Trophoblast cell (in vitro differentiated cells and primary cell): ENCODE results near the gene DNAJC22.

Experiments used
- DNase-seq, 2 donors: peaks; one replicate each; pipeline ENCODE4 v3.0.0-alpha.2; 2016
- H2AFZ ChIP-seq: 2 replicates; pipeline ENCODE4 v1.6.1; 2013; ENCODE audit warnings: low read length, moderate library complexity, mild to moderate bottlenecking; ENCODE audit not compliant: insufficient read depth, poor library complexity
- H2AK5ac ChIP-seq: 2 replicates; pipeline ENCODE4 v1.6.1; 2013; ENCODE audit warnings: mild to moderate bottlenecking, low read length
- H2BK120ac ChIP-seq: 2 replicates; pipeline ENCODE4 v1.6.1; 2013; ENCODE audit warnings: low read length, mild to moderate bottlenecking, moderate library complexity; ENCODE audit not compliant: insufficient read depth, poor library complexity
- H2BK12ac ChIP-seq: 2 replicates; pipeline ENCODE4 v1.6.1; 2013; ENCODE audit warnings: mild to moderate bottlenecking, low read length, moderate library complexity
- H2BK5ac ChIP-seq: 2 replicates; pipeline ENCODE4 v1.6.1; 2013; ENCODE audit warnings: low read length, low read depth, moderate library complexity, mild to moderate bottlenecking; ENCODE audit not compliant: poor library complexity
- H3K14ac ChIP-seq: 2 replicates; pipeline ENCODE4 v1.6.1; 2013; ENCODE audit warnings: mild to moderate bottlenecking, low read length
- H3K18ac ChIP-seq: 2 replicates; pipeline ENCODE4 v1.6.1; 2013; ENCODE audit warnings: mild to moderate bottlenecking, low read length
- H3K23ac ChIP-seq: 2 replicates; pipeline ENCODE4 v1.6.1; 2013; ENCODE audit warnings: low read length
- H3K27ac ChIP-seq: 2 replicates; pipeline ENCODE4 v1.5.1; 2013; ENCODE audit warnings: low read depth, mild to moderate bottlenecking, inconsistent platforms, low read length, moderate library complexity
- H3K27me3 ChIP-seq: 2 replicates; pipeline ENCODE4 v1.6.1; 2013; ENCODE audit warnings: inconsistent platforms, mild to moderate bottlenecking, low read length, moderate library complexity; ENCODE audit not compliant: insufficient read depth
- H3K36me3 ChIP-seq, 2 experiments: 1 replicate in 1 of 2; 2 replicates in 1 of 2; pipeline ENCODE4 v1.6.1; 2013; ENCODE audit warnings: low read length in 2 of 2, mild to moderate bottlenecking in 2 of 2, moderate library complexity in 1 of 2; ENCODE audit not compliant: insufficient read depth in 2 of 2, control insufficient read depth in 1 of 2
- H3K4ac ChIP-seq: 2 replicates; pipeline ENCODE4 v1.6.1; 2013; ENCODE audit warnings: low read depth, mild to moderate bottlenecking, low read length, moderate library complexity
- H3K4me1 ChIP-seq, 2 experiments: 1 replicate in 1 of 2; 2 replicates in 1 of 2; pipeline ENCODE4 v1.6.1; 2013; ENCODE audit warnings: low read length in 2 of 2, mild to moderate bottlenecking in 2 of 2, moderate library complexity in 1 of 2; ENCODE audit not compliant: insufficient read depth in 2 of 2, control insufficient read depth in 1 of 2
- H3K4me2 ChIP-seq: 2 replicates; pipeline ENCODE4 v1.6.1; 2013; ENCODE audit warnings: inconsistent platforms, mild to moderate bottlenecking, low read length, moderate library complexity
- H3K4me3 ChIP-seq: 2 replicates; pipeline ENCODE4 v1.5.1; 2013; ENCODE audit warnings: mild to moderate bottlenecking, low read depth, low read length, inconsistent platforms
- H3K79me1 ChIP-seq: one replicate; pipeline ENCODE4 v1.6.1; 2013; ENCODE audit warnings: low read length
- H3K79me2 ChIP-seq: 2 replicates; pipeline ENCODE4 v1.6.1; 2013; ENCODE audit warnings: low read length, mild to moderate bottlenecking; ENCODE audit not compliant: control insufficient read depth, insufficient read depth, poor library complexity
- H3K9ac ChIP-seq: 2 replicates; pipeline ENCODE4 v1.6.1; 2013; ENCODE audit warnings: mild to moderate bottlenecking, low read length
- H3K9me3 ChIP-seq: 2 replicates; pipeline ENCODE4 v1.6.1; 2013; ENCODE audit warnings: low read depth, mild to moderate bottlenecking, control low read depth, inconsistent platforms, low read length; ENCODE audit not compliant: insufficient read depth
- H4K12ac ChIP-seq: 2 replicates; pipeline ENCODE4 v1.6.1; 2013; ENCODE audit warnings: low read depth, mild to moderate bottlenecking, low read length, moderate library complexity
- H4K8ac ChIP-seq: 2 replicates; pipeline ENCODE4 v1.6.1; 2013; ENCODE audit warnings: low read depth, mild to moderate bottlenecking, low read length, moderate library complexity
- H4K91ac ChIP-seq: one replicate; pipeline ENCODE4 v1.6.1; 2013; ENCODE audit warnings: low read depth, mild to moderate bottlenecking, low read length, moderate library complexity
- WGBS: extraction: QIAGEN DNeasy Blood & Tissue Kit; methylation state at CpG from one replicate; pipeline ENCODE4 v1.1.7; 2013; ENCODE audit warnings: missing lambda C conversion rate; ENCODE audit not compliant: insufficient read length, insufficient coverage; ENCODE audit errors: extremely low coverage; 5-methylcytosine and 5-hydroxymethylcytosine counted together

DNAJC22 gene

DNA sequence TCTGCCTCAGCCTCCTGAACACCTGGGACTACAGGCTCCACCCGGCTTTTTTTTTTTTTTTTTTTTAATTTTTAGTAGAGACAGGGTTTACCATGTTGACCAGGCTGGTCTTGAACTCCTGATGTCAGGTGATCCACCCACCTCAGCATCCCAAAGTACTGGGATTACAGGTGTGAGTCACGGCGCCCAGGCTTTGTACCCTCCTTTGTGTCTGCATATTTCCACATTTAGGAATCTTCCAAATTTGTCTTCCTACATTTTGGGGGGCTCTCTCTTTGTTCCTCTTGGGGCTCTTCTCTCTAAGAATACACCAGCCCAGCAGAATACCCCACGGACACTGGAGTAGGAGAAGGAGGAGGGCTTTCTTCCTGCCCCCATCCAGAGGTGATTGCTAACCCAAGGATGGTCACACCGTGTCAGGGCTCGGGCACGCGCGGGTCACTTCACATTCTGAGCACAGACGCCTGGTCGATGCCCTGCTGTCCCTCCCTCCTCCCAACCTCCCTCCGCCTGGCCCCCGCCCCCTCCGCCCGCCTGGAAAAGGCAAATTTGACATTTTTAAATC lies 2.1 kb upstream of the DNAJC22 start:
- no peaks in the 10 kb centered on the region for H3K79me1 ChIP-seq

GRCh38 chr12:49345051-49345824 lies 1.4 kb upstream of the DNAJC22 start:
- no peak overlapping the region for H3K23ac ChIP-seq
- H4K91ac ChIP-seq: no peak overlapping the region
- H3K9ac ChIP-seq: no peak overlapping the region
- no peak overlapping the region for H2BK5ac ChIP-seq
- no peak overlapping the region for H4K12ac ChIP-seq
- peak overlapping the region; percentile 53 for H3K4me2 ChIP-seq
- H4K8ac ChIP-seq: no peak overlapping the region
- no peak overlapping the region for H2AK5ac ChIP-seq
- H2AFZ ChIP-seq: no peak overlapping the region
- H3K4me3 ChIP-seq: no peak overlapping the region
- H3K4me1 ChIP-seq: peaks cover 21 to 27% of the 10 kb centered on the region in 2 experiments
- no peak overlapping the region for H3K27ac ChIP-seq
- H3K18ac ChIP-seq: no peak overlapping the region
- H3K79me1 ChIP-seq: no peaks in the 10 kb centered on the region
- no peaks in the 10 kb centered on the region for H3K36me3 ChIP-seq
- peaks cover 66% of the 10 kb centered on the region for H3K27me3 ChIP-seq
- H3K14ac ChIP-seq: no peak overlapping the region
- no CpG with 5 or more reads among the region's 70 CpGs for WGBS
- no peak overlapping the region for H2BK12ac ChIP-seq
- H3K79me2 ChIP-seq: no peaks in the 10 kb centered on the region
- DNase-seq: no peak
- H3K4ac ChIP-seq: no peak overlapping the region
- no peak overlapping the region for H2BK120ac ChIP-seq
- peaks cover 8% of the 10 kb centered on the region for H3K9me3 ChIP-seq

More for the DNA sequence above, 2.1 kb upstream of the DNAJC22 start:
- no peak overlapping the region for H2BK12ac ChIP-seq
- H3K4me3 ChIP-seq: no peak overlapping the region
- H3K79me2 ChIP-seq: no peaks in the 10 kb centered on the region
- no peak overlapping the region for H4K91ac ChIP-seq
- no peak overlapping the region for H3K9ac ChIP-seq
- H3K27me3 ChIP-seq: peaks cover 72% of the 10 kb centered on the region
- DNase-seq: no peak
- peaks cover 8% of the 10 kb centered on the region for H3K9me3 ChIP-seq
- no CpG with 5 or more reads among the region's 15 CpGs for WGBS
- no peak overlapping the region for H3K27ac ChIP-seq
- H3K18ac ChIP-seq: no peak overlapping the region
- no peak overlapping the region for H2AFZ ChIP-seq
- no peaks in the 10 kb centered on the region for H3K36me3 ChIP-seq
- peaks cover 21 to 27% of the 10 kb centered on the region in 2 experiments for H3K4me1 ChIP-seq
- H3K4me2 ChIP-seq: peak overlapping the region; percentile 53
- no peak overlapping the region for H4K8ac ChIP-seq
- no peak overlapping the region for H2BK5ac ChIP-seq
- H3K23ac ChIP-seq: no peak overlapping the region
- no peak overlapping the region for H3K4ac ChIP-seq
- H2BK120ac ChIP-seq: no peak overlapping the region
- no peak overlapping the region for H2AK5ac ChIP-seq
- no peak overlapping the region for H3K14ac ChIP-seq
- H4K12ac ChIP-seq: no peak overlapping the region

GRCh38 chr12:49345825-49346658 lies 646 bp upstream of the DNAJC22 start:
- H3K4me3 ChIP-seq: no peak overlapping the region
- no peak overlapping the region for H3K23ac ChIP-seq
- no peak overlapping the region for H3K18ac ChIP-seq
- no peak overlapping the region for H3K14ac ChIP-seq
- H3K79me1 ChIP-seq: no peaks in the 10 kb centered on the region
- no peak overlapping the region for H4K91ac ChIP-seq
- H3K9me3 ChIP-seq: peaks cover 8% of the 10 kb centered on the region
- H4K12ac ChIP-seq: no peak overlapping the region
- no peak overlapping the region for H2AK5ac ChIP-seq
- H2BK12ac ChIP-seq: no peak overlapping the region
- H2AFZ ChIP-seq: no peak overlapping the region
- no peak overlapping the region for H4K8ac ChIP-seq
- no peaks in the 10 kb centered on the region for H3K36me3 ChIP-seq
- peaks cover 60% of the 10 kb centered on the region for H3K27me3 ChIP-seq
- H3K4me2 ChIP-seq: peak overlapping the region; percentile 51
- H2BK5ac ChIP-seq: no peak overlapping the region
- no peak overlapping the region for H3K9ac ChIP-seq
- no peak overlapping the region for H2BK120ac ChIP-seq
- peaks cover 21 to 27% of the 10 kb centered on the region in 2 experiments for H3K4me1 ChIP-seq
- DNase-seq: no peak
- no peak overlapping the region for H3K4ac ChIP-seq
- H3K79me2 ChIP-seq: no peaks in the 10 kb centered on the region
- H3K27ac ChIP-seq: no peak overlapping the region
- no CpG with 5 or more reads among the region's 61 CpGs for WGBS

DNA sequence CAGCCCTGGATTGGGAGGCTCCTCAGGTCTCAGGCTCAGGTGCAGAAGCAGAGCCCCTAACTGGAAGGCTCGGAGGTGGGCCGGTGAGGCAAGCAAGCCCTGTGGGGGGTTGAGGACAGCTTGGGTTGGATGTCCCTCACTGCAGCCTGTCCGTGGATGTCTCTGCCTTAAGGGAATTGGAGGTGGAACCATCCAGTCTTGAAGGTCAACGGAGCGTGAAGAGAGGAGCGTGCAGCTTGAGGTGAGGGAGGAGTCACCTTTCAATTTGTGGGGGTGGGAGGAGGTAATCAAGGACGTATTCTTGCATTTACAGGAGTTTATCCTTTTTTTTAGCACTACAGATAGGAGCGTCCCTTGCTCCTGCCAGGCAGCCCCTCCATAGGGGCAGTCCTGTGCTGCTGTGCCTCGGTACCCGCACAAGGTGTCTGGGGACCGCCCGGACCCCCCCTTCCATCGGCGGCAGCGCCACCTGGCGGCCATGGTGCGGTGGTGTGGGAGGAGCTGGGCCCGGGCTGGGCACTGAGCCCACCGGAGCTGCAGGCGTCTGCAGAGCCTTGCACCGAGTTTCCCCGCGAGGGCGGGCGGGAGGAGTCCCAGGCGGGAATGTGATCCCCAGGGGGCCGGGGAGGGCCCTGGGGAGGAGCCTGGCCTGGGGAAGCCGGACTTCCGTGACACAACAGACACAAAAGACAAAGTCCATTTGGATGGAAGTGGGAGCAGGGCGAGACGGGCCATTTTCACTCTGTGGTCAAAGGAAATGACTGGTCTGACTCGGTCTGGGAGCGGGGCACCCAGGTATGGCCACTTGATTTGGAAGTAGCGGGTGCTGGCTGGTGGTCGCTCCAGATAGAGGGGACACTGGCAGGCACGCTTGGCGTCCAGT lies 864 bp downstream of the DNAJC22 start:
- Histone ChIP-seq H2AK5ac (no peak overlapping the region), H3K79me1 (no peaks in the 10 kb centered on the region), H4K12ac (no peak overlapping the region), H4K91ac (no peak overlapping the region), H2BK12ac (no peak overlapping the region), H3K79me2 (no peaks in the 10 kb centered on the region), H2BK5ac (no peak overlapping the region), H3K27ac (no peak overlapping the region), H3K4me3 (no peak overlapping the region), H3K4me1 (peaks cover 17 to 22% of the 10 kb centered on the region in 2 experiments), H3K27me3 (peaks cover 46% of the 10 kb centered on the region), H3K14ac (no peak overlapping the region), H3K23ac (no peak overlapping the region), H3K36me3 (no peaks in the 10 kb centered on the region), H2AFZ (no peak overlapping the region), H3K18ac (no peak overlapping the region), H4K8ac (no peak overlapping the region), H2BK120ac (no peak overlapping the region), H3K4ac (no peak overlapping the region), H3K9ac (no peak overlapping the region), H3K9me3 (peaks cover 8% of the 10 kb centered on the region), H3K4me2 (peak overlapping the region; percentile 51)
- peak in 1 of 2 donors; percentile 71 for DNase-seq
- WGBS: no CpG with 5 or more reads among the region's 37 CpGs
